Heart right ventricle (tissue), 16 donors: ENCODE results near the gene TSKS. TPM values are rescaled to one million over a fixed set of nuclear protein-coding genes. Genes with fewer than 3 reads are reported as not detected.

Source experiments
- ATAC-seq, 8 donors: fragments of 200-7000 bp; cut with Tn5 transposase; one replicate each; pipeline ENCODE4 v1.9.1; 2020; ENCODE audit warnings: mild to moderate bottlenecking in 8 of 8, moderate library complexity in 8 of 8, moderate number of reproducible peaks in 1 of 8
- DNase-seq, 2 donors: peaks; one replicate each; pipeline ENCODE4 v3.0.0-alpha.2; 2020
- H3K27ac ChIP-seq, 10 donors: fragments of 200-600 bp; sonication (generic) in 2 of 10; one replicate each; pipeline versions ENCODE4 v1.5.0 to v1.8.0; 2020 to 2022; ENCODE audit warnings: mild to moderate bottlenecking in 3 of 10
- H3K27me3 ChIP-seq, 7 donors: fragments of 200-600 bp; one replicate each; pipeline ENCODE4 v1.8.0; 2021 to 2022; ENCODE audit warnings: mild to moderate bottlenecking in 2 of 7
- H3K36me3 ChIP-seq, 9 donors: fragments of 200-600 bp; sonication (generic) in 1 of 9; one replicate each; pipeline versions ENCODE4 v1.5.0 to v1.8.0; 2020 to 2022; ENCODE audit warnings: mild to moderate bottlenecking in 2 of 9
- H3K4me1 ChIP-seq, 9 donors: fragments of 200-600 bp; sonication (generic) in 1 of 9; one replicate each; pipeline versions ENCODE4 v1.5.0 to v1.8.0; 2020 to 2022; ENCODE audit warnings: mild to moderate bottlenecking in 4 of 9
- H3K4me3 ChIP-seq, 10 donors: fragments of 200-600 bp; sonication (generic) in 2 of 10; one replicate each; pipeline versions ENCODE4 v1.5.0 to v1.8.0; 2020 to 2022; ENCODE audit warnings: mild to moderate bottlenecking in 7 of 10, moderate library complexity in 2 of 10
- H3K9me3 ChIP-seq, 11 donors: fragments of 200-600 bp in 10 of 11; sonication (generic) in 2 of 11; one replicate each; pipeline versions ENCODE4 v1.5.0 to v1.8.0; 2013 to 2022; ENCODE audit warnings: mild to moderate bottlenecking in 2 of 11, control low read depth in 1 of 11, moderate library complexity in 1 of 11
- CTCF ChIP-seq, 9 donors: fragments of 200-600 bp; sonication (generic) in 2 of 9; IDR thresholded peaks; one replicate each; pipeline versions ENCODE4 v1.5.0 to v1.8.0; 2021 to 2022; ENCODE audit warnings: antibody characterized with exemption in 9 of 9, mild to moderate bottlenecking in 5 of 9, moderate library complexity in 1 of 9
- WGBS, 2 donors: extraction: QIAGEN DNeasy Blood & Tissue Kit; methylation state at CpG; one replicate each; pipeline ENCODE4 v1.1.7; 2013; ENCODE audit warnings: inconsistent platforms in 1 of 2; 5-methylcytosine and 5-hydroxymethylcytosine counted together
- intact Hi-C, 10 donors: fragments of 100-400 bp; cut with DNase I; formaldehyde crosslinking; loops; one replicate each; pipeline versions ENCODE4 v1.11.1 to v1.14.2; 2022
- polyA plus RNA-seq, 2 donors: library from polyadenylated mRNA; stranded (reverse); fragments of 200-250 nt; gene quantifications; one replicate each; pipeline ENCODE4 v1.2.3, GENCODE V29; 2013
- total RNA-seq, 10 donors: library from RNA; stranded (reverse); fragmentation: NEBNext Ultra II Directional in 3 of 10; extraction: Animal tissue kit (Norgen Biotek cat#: 25700) in 3 of 10; gene quantifications; one replicate each; pipeline versions ENCODE4 v1.2.1 to v1.2.4, GENCODE V29; 2021 to 2023
- donor health status: Arrhythmogenic right ventricular cardiomyopathy.
- donor health status: ischemic (EF 13 %, LVEDD 7.1; RV severe dilation, severe dysfunction).
- donor health status: healthy with polysubstance abuse.
- donor health status: DM: no; HTN: yes; CAD: no.
- donor health status: DM: no; HTN: no; CAD: no.
- donor health status: ischemic (EF 25% LVEDD 6.9; RV normal size, moderate dysfunction).
- donor health status: ischemic (EF 25% LVEDD 5.7; RV mildly dilated, moderate dysfunction).
- donor health status: healthy.
- donor health status: DM: yes; HTN: yes; CAD: no.
- donor health status: Ischemic cardiomyopathy.
- donor health status: ischemic (EF 35%, LVEDD 5.7; RV mildly dilated, moderate dysfunction).
- donor health status: nonischemic (EF 11% LVEDD 7.7; RV severe dilation, severe dysfunction).
- donor health status: DM: yes; HTN: yes; CAD: no.
- donor health status: PGD.
- donor health status: ischemic (EF 29% LVEDD 5.4; RV normal size, mild dysfunction).
- donor health status: nonischemic (EF 23%, LVEDD 6.1; RV moderate dilation, normal function).

The TSKS gene
- total and polyA plus RNA-seq, 12 donors, result 0.15 to 3.4 (median 0.40) TPM; not detected in 2

DNA sequence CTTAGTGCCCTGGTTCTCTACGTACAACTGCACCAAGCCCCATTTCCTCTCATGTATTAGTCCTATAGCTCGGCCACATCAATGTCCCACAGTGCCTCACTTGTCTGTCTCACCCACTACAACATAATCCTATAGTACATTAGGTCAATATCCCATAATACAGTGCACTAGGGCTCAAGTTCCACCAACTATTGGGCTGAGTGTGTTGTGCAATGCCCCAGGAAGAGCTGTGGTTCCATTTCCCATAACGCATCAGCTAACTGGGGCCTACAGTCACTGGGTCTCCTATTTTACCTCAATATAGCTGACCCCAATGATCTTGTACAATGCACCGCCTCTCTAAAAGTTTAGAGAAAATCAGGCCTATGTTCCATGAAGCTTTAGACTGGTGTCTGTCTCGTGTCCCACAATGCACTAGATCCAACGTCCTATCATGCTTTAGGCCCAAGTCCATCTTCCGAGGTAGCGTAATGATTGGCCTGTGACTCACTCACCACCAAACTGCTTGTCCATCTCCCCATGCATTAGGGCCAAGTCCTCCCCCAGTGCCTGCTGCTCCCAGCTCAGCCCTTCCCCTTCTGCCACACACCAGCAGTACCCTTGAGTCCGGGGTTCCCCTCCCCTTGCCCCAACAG, 21.8 kb downstream of the TSKS start:
- Histone ChIP-seq H3K9me3 (no peaks in the 10 kb centered on the region), H3K27ac (no peak overlapping the region), H3K4me1 (no peaks in the 10 kb centered on the region), H3K36me3 (no peaks in the 10 kb centered on the region), H3K27me3 (peaks cover 0 to 2% (median 0%) of the 10 kb centered on the region in 7 donors), H3K4me3 (no peak overlapping the region)
- intact Hi-C loops, result no loop called here
- ATAC-seq (no peak), DNase-seq (no peak)
- 88 to 90% methylated on average over 9 of the region's 9 CpGs for WGBS, 2 donors
- no peak for TF ChIP-seq CTCF (IDR thresholded peaks at IDR 0.05)

DNA sequence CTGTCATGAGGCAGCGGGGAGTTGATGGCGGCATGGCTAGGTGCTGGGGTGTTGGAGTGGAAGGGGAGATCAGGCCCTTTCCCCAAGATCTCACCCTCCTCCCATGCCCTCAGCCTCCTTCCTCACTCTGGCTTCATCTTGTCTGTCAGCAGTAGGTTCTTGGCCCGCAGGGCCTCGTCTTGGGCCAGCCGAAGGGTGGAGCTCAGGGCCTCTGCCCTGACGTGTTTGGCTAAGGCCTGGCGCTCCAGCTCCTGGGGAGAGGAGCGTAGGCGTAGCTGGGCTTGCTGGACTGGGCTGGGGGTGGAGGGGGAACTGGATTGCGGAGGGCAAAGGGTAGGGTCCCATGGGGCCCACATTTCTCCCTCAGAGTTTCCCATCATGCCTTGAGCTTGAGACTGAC, 23.2 kb downstream of the TSKS start:
- Histone ChIP-seq H3K36me3 (no peaks in the 10 kb centered on the region), H3K9me3 (no peaks in the 10 kb centered on the region), H3K4me3 (no peak overlapping the region), H3K27ac (no peak overlapping the region), H3K4me1 (no peaks in the 10 kb centered on the region), H3K27me3 (no peaks in the 10 kb centered on the region)
- WGBS, 2 donors, result 89 to 92% methylated on average over 10 of the region's 10 CpGs
- intact Hi-C loops, result no loop called here
- no peak for TF ChIP-seq CTCF (IDR thresholded peaks at IDR 0.05)
- ATAC-seq (no peak), DNase-seq (no peak)

DNA sequence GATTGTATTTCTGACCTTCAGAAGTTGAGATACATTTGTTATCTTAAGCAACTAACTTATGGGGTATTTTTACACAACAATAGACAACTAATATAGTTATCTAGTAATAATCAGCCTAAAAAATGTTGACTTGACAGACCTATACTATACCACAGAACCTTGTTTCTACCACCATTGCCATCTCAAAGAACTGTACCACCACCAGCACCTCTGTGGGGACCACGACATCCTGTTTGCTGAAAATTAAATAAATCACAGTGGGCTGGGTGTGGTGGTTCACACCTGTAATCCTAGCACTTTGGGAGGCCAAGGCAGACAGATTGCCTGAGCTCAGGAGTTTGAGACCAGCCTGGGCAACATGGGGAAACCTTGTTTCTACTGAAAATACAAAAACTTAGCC, 24.0 kb downstream of the TSKS start:
- WGBS, 2 donors, result 81 to 91% methylated on average over 1 of the region's 1 CpG
- TF ChIP-seq CTCF (IDR thresholded peaks at IDR 0.05), result no peak
- no peaks in the 10 kb centered on the region for H3K4me1 ChIP-seq
- ATAC-seq (no peak), DNase-seq (no peak)
- no peaks in the 10 kb centered on the region for H3K36me3 ChIP-seq
- intact Hi-C loops, result no loop called here
- H3K9me3 ChIP-seq, result no peaks in the 10 kb centered on the region
- H3K27me3 ChIP-seq, result no peaks in the 10 kb centered on the region
- no peak overlapping the region for H3K4me3 ChIP-seq
- H3K27ac ChIP-seq, result no peak overlapping the region

DNA sequence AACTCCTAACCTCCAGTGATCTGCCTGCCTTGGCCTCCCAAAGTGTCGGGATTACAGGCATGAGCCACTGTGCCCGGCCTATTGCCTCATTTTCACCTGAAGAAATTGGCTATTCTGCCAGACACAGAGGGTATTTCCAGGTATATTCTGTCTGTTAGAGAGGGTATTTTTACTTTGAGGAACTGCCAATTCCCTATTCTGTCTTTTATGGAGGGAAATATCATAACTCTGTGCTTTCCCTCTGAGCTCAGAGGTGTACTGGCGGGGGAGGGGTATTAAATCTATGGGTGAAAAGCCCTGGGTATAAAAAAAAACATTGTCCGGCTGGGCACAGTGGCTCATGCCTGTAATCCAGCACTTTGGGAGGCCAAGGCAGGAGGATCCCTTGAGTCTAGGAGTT, 24.8 kb downstream of the TSKS start:
- H3K27me3 ChIP-seq, result no peaks in the 10 kb centered on the region
- DNase-seq (no peak), ATAC-seq (no peak)
- intact Hi-C loops, result no loop called here
- 88 to 89% methylated on average over 4 of the region's 4 CpGs for WGBS, 2 donors
- H3K36me3 ChIP-seq, result no peaks in the 10 kb centered on the region
- no peaks in the 10 kb centered on the region for H3K9me3 ChIP-seq
- H3K4me3 ChIP-seq, result no peak overlapping the region
- TF ChIP-seq CTCF (IDR thresholded peaks at IDR 0.05), result no peak
- no peak overlapping the region for H3K27ac ChIP-seq
- no peaks in the 10 kb centered on the region for H3K4me1 ChIP-seq
